ENCODE measurements around the gene KCNQ1OT1.

DNA sequence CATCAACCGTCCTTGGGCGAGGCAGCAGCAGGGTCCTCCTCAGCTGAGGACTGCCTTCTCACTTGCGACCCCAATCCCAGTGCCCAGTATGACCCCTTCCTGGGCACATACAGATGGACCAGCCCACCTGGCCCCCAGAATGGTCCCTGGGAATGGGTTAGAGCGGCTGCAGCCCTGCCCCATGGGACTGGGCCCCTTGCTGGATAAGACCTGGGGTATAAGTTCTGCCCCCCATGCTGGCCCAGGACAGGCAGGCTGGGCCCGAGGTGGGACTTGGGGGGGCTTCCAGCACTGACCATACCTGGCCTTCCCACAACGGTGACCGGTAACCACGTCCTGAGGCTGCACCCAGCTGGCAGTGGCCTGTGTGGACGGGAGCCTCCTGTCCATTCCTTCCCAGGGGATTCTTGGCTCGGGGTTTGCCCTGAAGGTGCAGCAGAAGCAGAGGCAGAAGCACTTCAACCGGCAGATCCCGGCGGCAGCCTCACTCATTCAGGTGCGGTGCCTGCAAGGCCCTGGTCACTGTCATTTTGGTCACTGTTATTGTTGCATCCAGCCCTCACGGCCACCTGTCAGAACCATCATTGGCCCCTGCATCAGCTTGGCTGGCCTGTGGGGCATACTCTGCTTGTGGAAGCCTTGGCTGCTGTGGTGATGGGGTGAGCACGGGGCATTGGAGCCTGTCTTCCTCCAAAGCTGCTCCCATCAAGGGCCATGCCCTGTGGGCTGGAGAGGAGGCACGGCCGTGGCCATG is 114.8 kb downstream of the KCNQ1OT1 start:
- TF ChIP-seq CTCF (IDR thresholded peaks at IDR 0.05 in 8 of 11, conservative IDR thresholded peaks at IDR 0.05 in 3 of 11) (no peak), POLR2A (IDR thresholded peaks at IDR 0.05) (no peak), POLR2AphosphoS5 (IDR thresholded peaks at IDR 0.05) (no peak)
